NCI-H128 (cell line): ENCODE measurements around the gene DPM1.

Experiments
- DNase-seq: peaks from one replicate; lab custom pipeline; 2025; ENCODE audit not compliant: unreplicated experiment; lab: John Stamatoyannopoulos, UW

DPM1 gene

DNA sequence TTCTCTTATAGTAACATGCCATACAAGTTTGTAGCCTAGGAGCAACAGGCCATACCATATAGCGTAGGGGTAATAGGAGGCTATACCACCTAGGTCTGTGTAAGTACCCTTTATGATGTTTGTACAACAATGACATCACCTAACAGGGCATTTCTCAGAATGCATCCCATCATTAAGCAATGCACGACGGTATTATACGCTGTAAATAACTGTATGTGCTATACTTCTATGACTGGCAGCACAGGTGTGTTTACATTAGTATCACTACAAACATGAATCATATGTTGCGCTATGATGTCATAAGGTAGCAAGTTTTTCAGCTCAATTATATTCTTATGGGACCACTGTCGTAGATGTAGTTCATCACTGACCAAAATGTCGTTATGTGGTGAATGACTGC lies 58.1 kb downstream of the DPM1 start:
- DNase-seq = no peak

DNA sequence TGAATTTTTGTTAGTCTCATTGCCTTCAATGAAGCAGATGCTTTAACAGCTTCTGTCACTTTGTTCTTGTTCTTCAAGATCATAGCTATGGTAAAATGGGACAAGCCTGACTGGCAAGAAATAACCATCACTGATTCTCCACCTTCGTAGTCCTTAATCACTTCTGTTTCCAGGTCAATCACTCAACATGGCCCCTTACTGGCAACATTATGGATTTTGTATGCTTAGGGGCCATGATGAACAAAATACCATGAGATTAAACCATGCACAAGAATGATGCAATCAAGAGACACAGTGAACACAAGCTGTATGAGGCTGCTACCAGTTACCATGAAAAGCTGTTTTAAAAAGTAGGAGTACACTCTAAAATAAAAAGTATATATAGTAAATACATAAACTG lies 59.9 kb downstream of the DPM1 start:
- DNase-seq = no peak

- DNase-seq = no peak
Measured at GRCh38 chr20:50895111-50895830, 63.1 kb downstream of the DPM1 start.

GRCh38 chr20:50893620-50894019 lies 64.7 kb downstream of the DPM1 start:
- DNase-seq = no peak

- DNase-seq = no peak
Measured at GRCh38 chr20:50892394-50892793, 65.9 kb downstream of the DPM1 start.

GRCh38 chr20:50891138-50891537 lies 67.2 kb downstream of the DPM1 start:
- DNase-seq = no peak

- DNase-seq = no peak
Measured at GRCh38 chr20:50887576-50887975, 70.8 kb downstream of the DPM1 start.

GRCh38 chr20:50886184-50886790 lies 72.0 kb downstream of the DPM1 start:
- no peak for DNase-seq

GRCh38 chr20:50885781-50886180 lies 72.6 kb downstream of the DPM1 start:
- DNase-seq = no peak

GRCh38 chr20:50885068-50885467 lies 73.3 kb downstream of the DPM1 start:
- DNase-seq = no peak
